Measurements from ENCODE around the gene CMAS. TPM values are rescaled to one million over a fixed set of nuclear protein-coding genes. Genes with fewer than 3 reads are reported as not detected.

CMAS gene
- total RNA-seq, 1 donor from 2014 or later = 29.4 TPM

DNA sequence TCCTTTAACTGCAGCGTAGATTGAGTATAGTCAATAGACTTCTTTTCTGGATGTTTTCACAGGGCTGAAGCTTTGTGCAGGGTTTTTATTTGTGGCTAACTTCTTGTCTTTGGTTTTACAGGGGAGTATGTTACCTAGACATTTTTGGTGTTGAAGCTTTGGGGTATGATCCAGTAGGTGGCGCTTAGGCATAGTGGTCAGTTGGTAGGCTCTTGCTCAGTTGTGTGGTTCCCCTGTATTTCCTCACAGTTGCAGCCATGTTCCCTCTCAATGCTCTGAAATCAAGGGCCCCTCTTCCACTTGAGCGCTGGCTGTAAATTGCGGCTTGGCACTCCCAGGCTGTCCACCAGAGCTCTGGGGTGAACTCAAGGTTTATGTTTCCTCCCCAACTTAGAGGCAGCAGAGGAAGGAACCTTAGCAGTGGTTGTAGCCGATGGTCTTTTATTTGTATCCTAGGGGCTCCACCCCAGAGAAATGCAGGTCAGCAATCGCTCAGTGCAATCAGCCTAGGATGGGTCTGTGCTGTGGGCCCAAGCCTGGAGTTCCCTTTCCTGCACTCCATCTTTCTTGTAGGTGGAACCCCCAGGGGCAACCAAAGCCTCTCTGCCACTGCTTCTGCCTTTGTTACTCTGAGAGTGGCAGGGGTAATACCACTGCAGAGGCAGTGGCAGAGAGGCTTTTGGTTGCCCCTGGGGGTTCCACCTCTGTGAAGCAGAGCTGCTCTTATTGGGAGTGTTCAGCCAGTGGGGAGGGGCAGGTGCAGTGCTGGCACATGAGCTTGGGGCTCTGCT, 55.1 kb downstream of the CMAS start:
- Histone ChIP-seq H3K4me3 (no peak overlapping the region), H3K4me1 (no peaks in the 10 kb centered on the region), H3K27ac (no peak overlapping the region), H3K27me3 (no peaks in the 10 kb centered on the region), H3K9me3 (no peaks in the 10 kb centered on the region), H3K36me3 (no peaks in the 10 kb centered on the region)
- ATAC-seq (peak; percentile 85), DNase-seq (no peak)
- TF ChIP-seq, protein P1, sequence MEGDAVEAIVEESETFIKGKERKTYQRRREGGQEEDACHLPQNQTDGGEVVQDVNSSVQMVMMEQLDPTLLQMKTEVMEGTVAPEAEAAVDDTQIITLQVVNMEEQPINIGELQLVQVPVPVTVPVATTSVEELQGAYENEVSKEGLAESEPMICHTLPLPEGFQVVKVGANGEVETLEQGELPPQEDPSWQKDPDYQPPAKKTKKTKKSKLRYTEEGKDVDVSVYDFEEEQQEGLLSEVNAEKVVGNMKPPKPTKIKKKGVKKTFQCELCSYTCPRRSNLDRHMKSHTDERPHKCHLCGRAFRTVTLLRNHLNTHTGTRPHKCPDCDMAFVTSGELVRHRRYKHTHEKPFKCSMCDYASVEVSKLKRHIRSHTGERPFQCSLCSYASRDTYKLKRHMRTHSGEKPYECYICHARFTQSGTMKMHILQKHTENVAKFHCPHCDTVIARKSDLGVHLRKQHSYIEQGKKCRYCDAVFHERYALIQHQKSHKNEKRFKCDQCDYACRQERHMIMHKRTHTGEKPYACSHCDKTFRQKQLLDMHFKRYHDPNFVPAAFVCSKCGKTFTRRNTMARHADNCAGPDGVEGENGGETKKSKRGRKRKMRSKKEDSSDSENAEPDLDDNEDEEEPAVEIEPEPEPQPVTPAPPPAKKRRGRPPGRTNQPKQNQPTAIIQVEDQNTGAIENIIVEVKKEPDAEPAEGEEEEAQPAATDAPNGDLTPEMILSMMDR (IDR thresholded peaks at IDR 0.05) = peak; percentile 55
- intact Hi-C loops (cut with DNase I) = no loop called here

DNA sequence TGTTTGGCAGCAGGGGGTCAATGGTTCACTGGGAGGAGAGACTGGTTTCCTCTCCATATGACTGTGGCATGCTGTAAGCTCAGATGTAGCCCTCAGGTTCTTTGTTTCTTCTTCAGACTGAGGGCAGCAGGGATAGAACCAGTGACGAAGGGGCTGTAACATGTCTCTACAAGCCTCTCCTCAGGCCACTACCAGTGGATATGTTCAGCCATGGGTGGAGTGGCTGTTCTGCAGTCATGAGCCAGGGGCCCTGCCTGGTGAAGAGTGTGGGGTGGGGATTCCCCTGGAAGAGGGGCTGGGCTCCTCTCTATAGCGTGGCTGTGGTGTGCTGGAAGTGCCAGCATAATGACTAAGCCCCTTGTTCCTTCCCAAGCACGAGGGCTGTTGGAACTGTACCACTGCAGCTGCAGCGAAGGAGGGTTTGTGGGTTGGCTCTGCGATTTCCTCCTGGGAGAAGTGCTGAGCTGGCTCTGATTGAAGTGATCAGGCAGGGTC, 55.8 kb downstream of the CMAS start:
- TF ChIP-seq, protein P1 (IDR thresholded peaks at IDR 0.05) = no peak
- ATAC-seq (peak; percentile 82), DNase-seq (no peak)
- Histone ChIP-seq H3K4me1 (no peaks in the 10 kb centered on the region), H3K4me3 (no peak overlapping the region), H3K27ac (no peak overlapping the region), H3K36me3 (no peaks in the 10 kb centered on the region), H3K9me3 (no peaks in the 10 kb centered on the region), H3K27me3 (no peaks in the 10 kb centered on the region)
- intact Hi-C loops (cut with DNase I) = no loop called here

DNA sequence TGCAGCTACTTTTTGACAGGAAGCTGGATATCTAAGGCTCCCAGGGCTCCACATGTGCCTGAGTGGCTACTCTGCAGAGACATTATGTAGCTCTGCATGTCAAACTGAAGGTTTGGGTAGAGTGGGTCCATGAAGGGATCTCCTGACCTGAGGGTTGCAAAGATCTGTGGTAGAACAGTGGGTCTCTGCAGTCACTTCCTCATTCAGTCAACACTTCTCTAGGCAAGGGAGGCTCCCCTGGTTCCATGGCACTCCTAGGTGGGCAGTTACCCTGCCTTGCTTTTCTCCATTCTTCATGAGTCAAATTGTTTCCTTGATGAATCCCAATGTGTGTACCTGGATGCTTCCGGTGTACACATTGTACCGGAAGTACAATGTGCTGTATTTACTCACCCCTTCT, 57.4 kb downstream of the CMAS start:
- no peaks in the 10 kb centered on the region for H3K4me1 ChIP-seq
- TF ChIP-seq, protein P1 (IDR thresholded peaks at IDR 0.05) = no peak
- no peaks in the 10 kb centered on the region for H3K36me3 ChIP-seq
- ATAC-seq = no peak
- no peak overlapping the region for H3K4me3 ChIP-seq
- no peak for DNase-seq
- H3K27me3 ChIP-seq = no peaks in the 10 kb centered on the region
- intact Hi-C loops (cut with DNase I) = no loop called here
- no peaks in the 10 kb centered on the region for H3K9me3 ChIP-seq
- H3K27ac ChIP-seq = no peak overlapping the region

DNA sequence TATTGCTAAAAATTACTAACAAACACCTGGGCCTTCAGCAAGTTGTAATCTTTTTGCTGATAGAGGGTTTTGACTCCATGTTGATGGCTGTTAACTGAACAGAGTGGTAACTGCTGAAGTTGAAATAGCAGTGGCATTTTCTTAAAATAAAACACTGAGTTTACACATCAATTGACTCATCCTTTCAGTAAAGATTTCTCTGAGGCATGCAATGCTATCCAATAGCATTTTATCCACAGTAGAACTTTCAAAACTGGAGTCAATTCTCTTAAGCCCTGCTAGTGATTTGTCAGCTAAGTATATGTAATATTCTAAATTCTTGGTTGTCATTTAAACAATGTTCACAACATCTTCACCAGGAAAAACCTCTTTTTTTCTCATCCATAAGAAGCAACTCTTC, 59.5 kb downstream of the CMAS start:
- intact Hi-C loops (cut with DNase I) = no loop called here

DNA sequence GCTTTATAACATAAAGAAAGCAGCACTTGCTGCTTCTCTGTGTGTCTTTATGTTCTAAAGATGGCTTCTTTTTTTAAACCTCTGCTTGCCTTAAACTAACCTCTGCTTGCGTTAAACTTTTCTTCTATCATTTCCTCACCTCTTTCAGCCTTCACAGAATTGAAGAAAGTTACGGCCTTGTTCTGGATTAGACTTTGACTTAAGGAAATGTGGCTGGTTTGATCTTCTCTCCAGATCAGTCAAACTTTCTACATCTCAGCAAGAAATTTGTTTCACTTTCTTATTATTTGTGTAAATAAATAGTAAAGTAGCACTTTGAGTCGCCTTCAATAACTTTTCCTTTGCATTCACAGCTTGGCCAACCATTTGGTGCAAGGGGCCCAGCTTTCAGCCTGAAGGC, 64.2 kb downstream of the CMAS start:
- Histone ChIP-seq H3K4me3 (no peak overlapping the region), H3K27ac (no peak overlapping the region), H3K36me3 (no peaks in the 10 kb centered on the region), H3K27me3 (no peaks in the 10 kb centered on the region), H3K4me1 (no peaks in the 10 kb centered on the region), H3K9me3 (no peaks in the 10 kb centered on the region)
- DNase-seq = no peak
- no peak for ATAC-seq
- intact Hi-C loops (cut with DNase I) = no loop called here
- TF ChIP-seq, protein P1 (IDR thresholded peaks at IDR 0.05) = no peak

More for the DNA sequence above, 59.5 kb downstream of the CMAS start:
- Histone ChIP-seq H3K36me3 (no peaks in the 10 kb centered on the region), H3K9me3 (no peaks in the 10 kb centered on the region), H3K4me1 (no peaks in the 10 kb centered on the region), H3K27me3 (no peaks in the 10 kb centered on the region), H3K27ac (no peak overlapping the region), H3K4me3 (no peak overlapping the region)
- TF ChIP-seq, protein P1 (IDR thresholded peaks at IDR 0.05) = no peak
- no peak for ATAC-seq
- no peak for DNase-seq

Other genes starting within 250 kb of the CMAS start
- 32.6 TPM for gene ABCC9, start 104.8 kb upstream of the CMAS start, total RNA-seq

Data from upper lobe of right lung (tissue), 1 donor.